PC-3 (cell line): ENCODE results near the gene SMIM28. TPM values are rescaled to one million over a fixed set of nuclear protein-coding genes. Genes with fewer than 3 reads are reported as not detected.

Source experiments
- ATAC-seq: fragments of 200-7000 bp; cut with Tn5 transposase; 2 replicates; pipeline ENCODE4 v1.9.1; 2020; ENCODE audit warnings: mild to moderate bottlenecking, moderate library complexity
- BruUV-seq: library from RNA; stranded (reverse); fragments of 400-500 nt; replicated peaks from 2 replicates; lab custom pipeline; 2021; lab: Mats Ljungman, UMichigan
- CTCF ChIA-PET: fragments of 300-600 bp; sonication (Branson Sonifier 250); formaldehyde crosslinking; loops from one replicate; lab custom pipeline; 2022; ENCODE audit warnings: antibody characterized with exemption; lab: Charles Lee
- POLR2A ChIA-PET: fragments of 300-600 bp; sonication (Branson Sonifier 250); formaldehyde crosslinking; loops from one replicate; lab custom pipeline; 2022; ENCODE audit warnings: antibody characterized with exemption; ENCODE audit not compliant: unreplicated experiment; lab: Charles Lee
- DNase-seq: peaks from one replicate; pipeline ENCODE4 v3.0.0-alpha.2; 2015
- H2AFZ ChIP-seq: fragments of 300-600 bp; sonication (generic); 2 replicates; pipeline ENCODE4 v1.6.0; 2016; ENCODE audit warnings: antibody characterized with exemption, low read length
- H3F3A ChIP-seq: fragments of 300-600 bp; sonication (generic); one replicate; pipeline ENCODE4 v1.6.0; 2017; ENCODE audit warnings: antibody characterized with exemption, low read length, control low read depth, mild to moderate bottlenecking; ENCODE audit not compliant: unreplicated experiment
- H3K27ac ChIP-seq: fragments of 300-600 bp; sonication (generic); 2 replicates; pipeline ENCODE4 v1.5.1; 2016; ENCODE audit warnings: mild to moderate bottlenecking, low read length
- H3K27me3 ChIP-seq: fragments of 300-600 bp; sonication (generic); 2 replicates; pipeline ENCODE4 v1.6.1; 2016; ENCODE audit warnings: low read length, mixed read lengths
- H3K36me3 ChIP-seq: fragments of 300-600 bp; sonication (generic); 2 replicates; pipeline ENCODE4 v1.6.1; 2016; ENCODE audit warnings: low read depth, mixed run types, low read length, mixed read lengths
- H3K4me1 ChIP-seq: fragments of 300-600 bp; sonication (generic); 2 replicates; pipeline ENCODE4 v1.5.1; 2016; ENCODE audit warnings: low read length; ENCODE audit not compliant: insufficient read depth
- H3K4me2 ChIP-seq: fragments of 300-600 bp; sonication (generic); 2 replicates; pipeline ENCODE4 v1.6.0; 2016; ENCODE audit warnings: low read length
- H3K4me3 ChIP-seq: fragments of 300-600 bp; sonication (generic); 2 replicates; pipeline ENCODE4 v1.5.1; 2016; ENCODE audit warnings: mild to moderate bottlenecking, low read length, mixed read lengths
- H3K79me2 ChIP-seq: fragments of 300-600 bp; sonication (generic); 2 replicates; pipeline ENCODE4 v1.6.1; 2017; ENCODE audit warnings: low read length, mixed read lengths
- H3K9ac ChIP-seq: fragments of 300-600 bp; sonication (generic); 2 replicates; pipeline ENCODE4 v1.6.0; 2016; ENCODE audit warnings: mild to moderate bottlenecking, low read length
- H3K9me2 ChIP-seq: fragments of 300-600 bp; sonication (generic); replicated peaks from 2 replicates; pipeline ENCODE4 v1.6.1; 2016; ENCODE audit warnings: mixed run types, low read length, mixed read lengths
- H3K9me3 ChIP-seq: fragments of 300-600 bp; sonication (generic); 2 replicates; pipeline ENCODE4 v1.6.1; 2016; ENCODE audit warnings: low read length, mixed read lengths
- H4K20me1 ChIP-seq: fragments of 300-600 bp; sonication (generic); 2 replicates; pipeline ENCODE4 v1.6.1; 2016; ENCODE audit warnings: low read length, mixed read lengths
- EZH2 ChIP-seq: fragments of 300-600 bp; sonication (generic); IDR thresholded peaks from one replicate; pipeline ENCODE4 v1.6.1; 2017; ENCODE audit warnings: antibody characterized with exemption, mild to moderate bottlenecking, low read length; ENCODE audit not compliant: unreplicated experiment
- EZH2phosphoT487 ChIP-seq: fragments of 300-600 bp; sonication (generic); IDR thresholded peaks from 2 replicates; pipeline ENCODE4 v1.6.1; 2018; ENCODE audit warnings: mild to moderate bottlenecking, antibody characterized with exemption, low read length, borderline replicate concordance
- intact Hi-C: fragments of 100-400 bp; cut with micrococcal nuclease; formaldehyde crosslinking; loops from 2 replicates; pipeline ENCODE4 v1.9.0; 2023
- total RNA-seq: library from RNA; depleted of rRNA; stranded (reverse); fragments of >200 nt; gene quantifications from 2 replicates; pipeline ENCODE4 v1.2.3, GENCODE V29; 2014
- TF ChIP-seq, protein P1 (sequence below): fragments of 300-600 bp; sonication (generic); conservative IDR thresholded peaks from 2 replicates; pipeline ENCODE4 v1.5.1; 2017; ENCODE audit warnings: antibody characterized with exemption, low read depth, mild to moderate bottlenecking, low read length

The SMIM28 gene
- total RNA-seq, 1 experiment from 2014 or later, result not detected

DNA sequence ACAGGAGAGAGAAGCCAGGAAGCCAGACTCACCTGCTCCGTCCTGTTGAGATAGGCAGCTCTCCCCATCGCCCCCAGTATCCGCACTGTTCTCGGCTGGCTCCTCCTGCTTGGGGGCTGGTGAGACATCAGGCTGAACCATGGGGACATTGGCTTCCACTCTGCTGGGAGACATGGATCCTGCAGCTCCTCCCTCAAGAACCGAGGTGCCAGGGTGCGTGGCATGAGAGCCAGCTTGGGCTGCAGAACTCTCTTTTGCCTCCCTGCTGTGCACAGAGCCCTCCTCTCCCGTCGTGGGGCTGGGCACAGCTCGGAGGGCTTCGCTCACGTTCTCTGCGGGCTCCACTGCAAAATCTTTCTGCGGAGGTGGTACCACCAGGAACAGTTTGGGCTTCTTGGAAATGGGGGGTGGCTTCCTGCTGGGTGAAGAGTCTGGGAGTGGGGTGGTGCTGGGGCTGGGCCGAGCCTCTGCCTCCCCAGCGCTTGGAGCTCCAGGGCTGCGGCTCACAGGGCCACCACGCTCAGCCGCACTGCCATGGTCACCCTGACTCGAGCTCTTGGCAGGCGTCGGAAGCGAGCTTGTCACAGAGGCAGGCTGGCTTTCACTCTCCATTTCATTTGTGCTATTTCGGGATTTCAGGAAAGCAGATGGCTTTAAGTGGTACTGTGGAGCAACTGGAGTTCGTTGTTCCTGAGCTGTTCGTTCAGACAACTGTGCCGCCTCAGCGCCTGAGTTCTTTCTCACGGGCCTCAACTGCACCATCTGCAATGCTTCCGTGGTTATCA is 52.8 kb downstream of the SMIM28 start:
- ATAC-seq (no peak), DNase-seq (no peak)
- intact Hi-C loops, result no loop called here
- no peaks in the 10 kb centered on the region for H3K4me1 ChIP-seq
- no peak for TF ChIP-seq EZH2
- TF ChIP-seq EZH2phosphoT487, result no peak
- TF ChIP-seq, protein P1, sequence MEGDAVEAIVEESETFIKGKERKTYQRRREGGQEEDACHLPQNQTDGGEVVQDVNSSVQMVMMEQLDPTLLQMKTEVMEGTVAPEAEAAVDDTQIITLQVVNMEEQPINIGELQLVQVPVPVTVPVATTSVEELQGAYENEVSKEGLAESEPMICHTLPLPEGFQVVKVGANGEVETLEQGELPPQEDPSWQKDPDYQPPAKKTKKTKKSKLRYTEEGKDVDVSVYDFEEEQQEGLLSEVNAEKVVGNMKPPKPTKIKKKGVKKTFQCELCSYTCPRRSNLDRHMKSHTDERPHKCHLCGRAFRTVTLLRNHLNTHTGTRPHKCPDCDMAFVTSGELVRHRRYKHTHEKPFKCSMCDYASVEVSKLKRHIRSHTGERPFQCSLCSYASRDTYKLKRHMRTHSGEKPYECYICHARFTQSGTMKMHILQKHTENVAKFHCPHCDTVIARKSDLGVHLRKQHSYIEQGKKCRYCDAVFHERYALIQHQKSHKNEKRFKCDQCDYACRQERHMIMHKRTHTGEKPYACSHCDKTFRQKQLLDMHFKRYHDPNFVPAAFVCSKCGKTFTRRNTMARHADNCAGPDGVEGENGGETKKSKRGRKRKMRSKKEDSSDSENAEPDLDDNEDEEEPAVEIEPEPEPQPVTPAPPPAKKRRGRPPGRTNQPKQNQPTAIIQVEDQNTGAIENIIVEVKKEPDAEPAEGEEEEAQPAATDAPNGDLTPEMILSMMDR, result no peak
- no peaks in the 10 kb centered on the region for H4K20me1 ChIP-seq
- no peak overlapping the region for H2AFZ ChIP-seq
- no peak overlapping the region for H3K27ac ChIP-seq
- H3K4me3 ChIP-seq, result no peak overlapping the region
- POLR2A ChIA-PET, result interaction anchor here (0.6 kb wide), 1 partner anchor 17 kb away, joined by 12 read pairs; no protein-coding TSS in a partner anchor
- H3K79me2 ChIP-seq, result no peaks in the 10 kb centered on the region
- H3K9me2 ChIP-seq, result no peaks in the 10 kb centered on the region
- no peaks in the 10 kb centered on the region for H3K36me3 ChIP-seq
- H3K9me3 ChIP-seq, result no peaks in the 10 kb centered on the region
- H3K4me2 ChIP-seq, result no peak overlapping the region
- no TSS peak for BruUV-seq
- no peaks in the 10 kb centered on the region for H3K27me3 ChIP-seq
- no peak overlapping the region for H3K9ac ChIP-seq
- CTCF ChIA-PET, result interaction anchor here (1.7 kb wide), 1 partner anchor 87 kb away, joined by 4 read pairs; no protein-coding TSS in a partner anchor
- no peaks in the 10 kb centered on the region for H3F3A ChIP-seq

DNA sequence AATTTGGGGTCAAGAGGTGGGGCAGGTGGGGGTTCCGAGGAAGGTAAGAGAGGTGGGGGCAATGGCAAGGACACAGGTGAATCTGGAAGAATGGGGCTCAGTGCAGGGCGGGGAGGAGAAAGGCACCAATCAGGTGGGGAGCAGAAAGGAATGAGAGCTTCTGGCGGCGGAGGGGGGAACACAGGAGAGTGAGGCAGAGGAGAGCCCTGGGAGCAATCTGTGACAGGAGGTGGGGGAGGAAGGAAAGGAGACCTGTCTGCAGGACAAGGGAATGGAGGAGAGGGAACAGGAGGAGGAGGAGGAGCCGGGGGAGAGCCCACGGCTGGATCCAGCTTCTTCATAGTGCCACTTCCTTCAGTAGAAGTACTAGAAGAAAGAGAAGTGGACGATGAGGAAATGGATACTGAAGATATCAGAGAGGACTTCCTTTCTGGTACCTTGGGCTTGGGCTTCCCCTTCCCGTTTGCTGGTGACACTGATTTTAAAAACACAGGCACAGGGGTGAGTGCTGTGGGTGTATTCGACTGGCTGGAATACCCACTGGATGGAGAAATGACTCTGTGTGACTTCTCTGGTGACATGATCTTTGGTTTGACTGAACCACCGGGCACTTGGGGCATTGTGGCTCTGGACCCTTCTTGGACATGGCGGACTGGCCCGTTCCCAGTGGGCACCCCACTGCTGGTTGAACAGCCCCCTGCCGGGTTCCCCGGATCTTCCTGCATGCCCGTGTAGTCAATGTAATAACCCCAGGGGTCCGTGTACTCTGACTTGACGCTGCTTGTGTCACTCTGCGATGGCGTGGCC is 53.8 kb downstream of the SMIM28 start:
- POLR2A ChIA-PET, result interaction anchor here (0.6 kb wide), 1 partner anchor 16 kb away, joined by 12 read pairs; no protein-coding TSS in a partner anchor
- no peaks in the 10 kb centered on the region for H3K79me2 ChIP-seq
- no TSS peak for BruUV-seq
- H2AFZ ChIP-seq, result no peak overlapping the region
- no peaks in the 10 kb centered on the region for H3K36me3 ChIP-seq
- TF ChIP-seq EZH2phosphoT487, result no peak
- TF ChIP-seq EZH2, result no peak
- TF ChIP-seq, protein P1, result no peak
- H3K4me3 ChIP-seq, result no peak overlapping the region
- H3K27me3 ChIP-seq, result no peaks in the 10 kb centered on the region
- H3K9ac ChIP-seq, result no peak overlapping the region
- CTCF ChIA-PET, result no interaction called here
- ATAC-seq, result no peak
- H3F3A ChIP-seq, result no peaks in the 10 kb centered on the region
- H3K9me3 ChIP-seq, result no peaks in the 10 kb centered on the region
- no peaks in the 10 kb centered on the region for H4K20me1 ChIP-seq
- H3K4me2 ChIP-seq, result no peak overlapping the region
- DNase-seq, result no peak
- H3K4me1 ChIP-seq, result no peaks in the 10 kb centered on the region
- no peak overlapping the region for H3K27ac ChIP-seq
- intact Hi-C loops, result no loop called here
- H3K9me2 ChIP-seq, result no peaks in the 10 kb centered on the region
